OCI-LY7 (cell line): ENCODE data around the gene WWOX. TPM values are rescaled to one million over a fixed set of nuclear protein-coding genes. Genes with fewer than 3 reads are reported as not detected.

Experiments
- BruUV-seq: library from RNA; stranded (reverse); fragments of 400-500 nt; replicated peaks from 2 replicates; lab custom pipeline; 2021; lab: Mats Ljungman, UMichigan
- CTCF ChIA-PET: fragments of 300-600 bp; sonication (Branson Sonifier 250); formaldehyde crosslinking; loops from one replicate; lab custom pipeline; 2022; ENCODE audit warnings: antibody characterized with exemption; ENCODE audit not compliant: unreplicated experiment; lab: Charles Lee
- POLR2A ChIA-PET: fragments of 300-600 bp; sonication (Branson Sonifier 250); formaldehyde crosslinking; loops from one replicate; lab custom pipeline; 2022; ENCODE audit warnings: antibody characterized with exemption; lab: Charles Lee
- DNase-seq: peaks from one replicate; pipeline ENCODE4 v3.0.0-alpha.2; 2015; ENCODE audit warnings: low spot score
- H2AFZ ChIP-seq: fragments of 200-600 bp; sonication (generic), shearing (Covaris generic); 2 replicates; pipeline ENCODE4 v1.6.1; 2014; ENCODE audit warnings: mild to moderate bottlenecking, antibody characterized with exemption, low read length, moderate library complexity
- H3K27ac ChIP-seq: fragments of 200-600 bp; sonication (generic); 2 replicates; pipeline ENCODE4 v1.5.1; 2014; ENCODE audit warnings: mixed run types, low read depth, mild to moderate bottlenecking, moderate library complexity, low read length, inconsistent platforms; ENCODE audit not compliant: poor library complexity, severe bottlenecking
- H3K36me3 ChIP-seq: fragments of 200-600 bp; sonication (generic); 2 replicates; pipeline ENCODE4 v1.6.1; 2014; ENCODE audit warnings: mild to moderate bottlenecking, antibody characterized with exemption, low read length, moderate library complexity, mixed read lengths; ENCODE audit not compliant: insufficient read depth
- H3K4me1 ChIP-seq: fragments of 200-600 bp; sonication (generic); 2 replicates; pipeline ENCODE4 v1.5.1; 2014; ENCODE audit warnings: mild to moderate bottlenecking, low read length; ENCODE audit not compliant: insufficient read depth, poor library complexity, severe bottlenecking
- H3K4me2 ChIP-seq: fragments of 200-600 bp; sonication (generic); 2 replicates; pipeline ENCODE4 v1.6.1; 2014; ENCODE audit warnings: mild to moderate bottlenecking, low read length
- H3K4me3 ChIP-seq: fragments of 200-600 bp; sonication (generic); 2 replicates; pipeline ENCODE4 v1.5.1; 2014; ENCODE audit warnings: mild to moderate bottlenecking, low read depth, low read length; ENCODE audit not compliant: poor library complexity, severe bottlenecking
- H3K79me2 ChIP-seq: fragments of 200-600 bp; sonication (generic); 2 replicates; pipeline ENCODE4 v1.6.1; 2016; ENCODE audit warnings: low read depth, mild to moderate bottlenecking, low read length, moderate library complexity, mixed read lengths; ENCODE audit not compliant: insufficient read depth
- H3K9me2 ChIP-seq: fragments of 200-600 bp; sonication (generic); 2 replicates; pipeline ENCODE4 v1.6.1; 2016; ENCODE audit warnings: mild to moderate bottlenecking, low read length, mixed read lengths; ENCODE audit not compliant: insufficient read depth
- H3K9me3 ChIP-seq: fragments of 200-600 bp; sonication (generic); 2 replicates; pipeline ENCODE4 v1.6.1; 2014; ENCODE audit warnings: mild to moderate bottlenecking, mixed run types, low read length, mixed read lengths
- H4K20me1 ChIP-seq: fragments of 200-600 bp; sonication (generic); 2 replicates; pipeline ENCODE4 v1.6.1; 2014; ENCODE audit warnings: mild to moderate bottlenecking, antibody characterized with exemption, low read length, moderate library complexity, mixed read lengths; ENCODE audit not compliant: insufficient read depth
- EZH2phosphoT487 ChIP-seq: fragments of 200-600 bp; sonication (generic); IDR thresholded peaks from 2 replicates; pipeline ENCODE4 v1.6.1; 2018; ENCODE audit warnings: low read depth, borderline replicate concordance, mild to moderate bottlenecking, mixed run types, antibody characterized with exemption, low read length, moderate library complexity, mixed read lengths
- intact Hi-C: fragments of 100-400 bp; cut with micrococcal nuclease; formaldehyde crosslinking; loops from one replicate; pipeline ENCODE4 v1.10.0; 2022; ENCODE audit not compliant: unreplicated experiment
- total RNA-seq, 2 experiments: library from RNA; depleted of rRNA in 1 of 2; stranded (reverse); fragments of >200 nt in 1 of 2; shearing (Covaris generic) in 1 of 2; gene quantifications; 2 replicates each; pipeline ENCODE4 v1.2.3, GENCODE V29; 2014 to 2022
- TF ChIP-seq, protein P1 (sequence below): fragments of 200-600 bp; sonication (generic); conservative IDR thresholded peaks from 2 replicates; pipeline ENCODE4 v1.5.1; 2014; ENCODE audit warnings: mild to moderate bottlenecking, antibody characterized with exemption, low read length, moderate library complexity, mixed read lengths

WWOX gene
- total RNA-seq, 2 experiments from 2014 or later, result 40.2 to 47.6 TPM

GRCh38 chr16:78396046-78396445, 296.6 kb downstream of the WWOX start:
- Histone ChIP-seq H3K9me3 (no peaks in the 10 kb centered on the region), H3K79me2 (no peaks in the 10 kb centered on the region), H3K4me2 (no peak overlapping the region), H3K27ac (no peak overlapping the region), H2AFZ (no peak overlapping the region), H3K9me2 (no peaks in the 10 kb centered on the region), H3K4me3 (no peak overlapping the region), H4K20me1 (no peaks in the 10 kb centered on the region), H3K4me1 (no peaks in the 10 kb centered on the region), H3K36me3 (no peaks in the 10 kb centered on the region)
- CTCF ChIA-PET, result no interaction called here
- POLR2A ChIA-PET, result no interaction called here
- intact Hi-C loops, result no loop called here
- TF ChIP-seq EZH2phosphoT487, result no peak
- TF ChIP-seq, protein P1, sequence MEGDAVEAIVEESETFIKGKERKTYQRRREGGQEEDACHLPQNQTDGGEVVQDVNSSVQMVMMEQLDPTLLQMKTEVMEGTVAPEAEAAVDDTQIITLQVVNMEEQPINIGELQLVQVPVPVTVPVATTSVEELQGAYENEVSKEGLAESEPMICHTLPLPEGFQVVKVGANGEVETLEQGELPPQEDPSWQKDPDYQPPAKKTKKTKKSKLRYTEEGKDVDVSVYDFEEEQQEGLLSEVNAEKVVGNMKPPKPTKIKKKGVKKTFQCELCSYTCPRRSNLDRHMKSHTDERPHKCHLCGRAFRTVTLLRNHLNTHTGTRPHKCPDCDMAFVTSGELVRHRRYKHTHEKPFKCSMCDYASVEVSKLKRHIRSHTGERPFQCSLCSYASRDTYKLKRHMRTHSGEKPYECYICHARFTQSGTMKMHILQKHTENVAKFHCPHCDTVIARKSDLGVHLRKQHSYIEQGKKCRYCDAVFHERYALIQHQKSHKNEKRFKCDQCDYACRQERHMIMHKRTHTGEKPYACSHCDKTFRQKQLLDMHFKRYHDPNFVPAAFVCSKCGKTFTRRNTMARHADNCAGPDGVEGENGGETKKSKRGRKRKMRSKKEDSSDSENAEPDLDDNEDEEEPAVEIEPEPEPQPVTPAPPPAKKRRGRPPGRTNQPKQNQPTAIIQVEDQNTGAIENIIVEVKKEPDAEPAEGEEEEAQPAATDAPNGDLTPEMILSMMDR, result peak; percentile 72
- no TSS peak for BruUV-seq
- peak; percentile 2 for DNase-seq

- H4K20me1 ChIP-seq, result no peaks in the 10 kb centered on the region
- H3K4me1 ChIP-seq, result no peaks in the 10 kb centered on the region
- no peak overlapping the region for H2AFZ ChIP-seq
- no peak overlapping the region for H3K27ac ChIP-seq
- no peak overlapping the region for H3K4me3 ChIP-seq
- BruUV-seq, result no TSS peak
- no peaks in the 10 kb centered on the region for H3K36me3 ChIP-seq
- no peak for TF ChIP-seq EZH2phosphoT487
- TF ChIP-seq, protein P1, result no peak
- no peaks in the 10 kb centered on the region for H3K79me2 ChIP-seq
- CTCF ChIA-PET, result no interaction called here
- intact Hi-C loops, result no loop called here
- POLR2A ChIA-PET, result interaction anchor here (0.6 kb wide), 1 partner anchor 1161 kb away, joined by 4 read pairs; no protein-coding TSS in a partner anchor
- no peak for DNase-seq
- H3K9me2 ChIP-seq, result no peaks in the 10 kb centered on the region
- no peaks in the 10 kb centered on the region for H3K9me3 ChIP-seq
- H3K4me2 ChIP-seq, result no peak overlapping the region
Observed at GRCh38 chr16:78396673-78397072, 297.2 kb downstream of the WWOX start.

- ChIA-PET CTCF (no interaction called here), POLR2A (no interaction called here)
- no peaks in the 10 kb centered on the region for H3K9me3 ChIP-seq
- no peak overlapping the region for H3K4me2 ChIP-seq
- H4K20me1 ChIP-seq, result no peaks in the 10 kb centered on the region
- no TSS peak for BruUV-seq
- DNase-seq, result no peak
- no peaks in the 10 kb centered on the region for H3K79me2 ChIP-seq
- H3K9me2 ChIP-seq, result no peaks in the 10 kb centered on the region
- H3K36me3 ChIP-seq, result no peaks in the 10 kb centered on the region
- H3K4me1 ChIP-seq, result no peaks in the 10 kb centered on the region
- no peak overlapping the region for H3K4me3 ChIP-seq
- H2AFZ ChIP-seq, result no peak overlapping the region
- intact Hi-C loops, result no loop called here
- TF ChIP-seq, protein P1, result no peak
- TF ChIP-seq EZH2phosphoT487, result no peak
- no peak overlapping the region for H3K27ac ChIP-seq
Observed at GRCh38 chr16:78399384-78399783, 299.9 kb downstream of the WWOX start.
